IMR-90 (cell line): Measurements from ENCODE around the gene MMD.

Experiments used
- BHLHE40 ChIP-seq: fragments of 150-350 bp; IDR thresholded peaks from 2 replicates; pipeline ENCODE4 v1.6.1; 2016; ENCODE audit warnings: mild to moderate bottlenecking, low read depth, low read length
- CEBPB ChIP-seq: IDR thresholded peaks from 2 replicates; pipeline ENCODE4 v1.6.1; 2012; ENCODE audit warnings: low read depth, low read length, improper control_type of control experiment
- CTCF ChIP-seq: conservative IDR thresholded peaks from 2 replicates; pipeline ENCODE4 v1.5.1; 2012; ENCODE audit warnings: mild to moderate bottlenecking, low read depth, low read length, improper control_type of control experiment
- POLR2A ChIP-seq: IDR thresholded peaks from 2 replicates; pipeline ENCODE4 v1.6.1; 2012; ENCODE audit warnings: mild to moderate bottlenecking, low read depth, low read length
- RAD21 ChIP-seq: IDR thresholded peaks from 2 replicates; pipeline ENCODE4 v1.6.1; 2012; ENCODE audit warnings: low read length, improper control_type of control experiment
- SMC3 ChIP-seq: fragments of 150-350 bp; IDR thresholded peaks from 2 replicates; pipeline ENCODE4 v1.6.1; 2016; ENCODE audit warnings: low read depth, mild to moderate bottlenecking, antibody characterized with exemption, low read length, moderate library complexity
- TF ChIP-seq, protein P1 (sequence below): fragments of 150-350 bp; IDR thresholded peaks from 2 replicates; pipeline ENCODE4 v1.6.1; 2017; ENCODE audit warnings: mild to moderate bottlenecking, antibody characterized with exemption, low read length, low read depth

GRCh38 chr17:55416470-55417052 lies 5.1 kb downstream of the MMD start:
- TF ChIP-seq CTCF (no peak), BHLHE40 (no peak), POLR2A (no peak), SMC3 (no peak), CEBPB (peak; percentile 25; the same call in 1 of the 2 replicates), RAD21 (no peak)
- TF ChIP-seq, protein P1, sequence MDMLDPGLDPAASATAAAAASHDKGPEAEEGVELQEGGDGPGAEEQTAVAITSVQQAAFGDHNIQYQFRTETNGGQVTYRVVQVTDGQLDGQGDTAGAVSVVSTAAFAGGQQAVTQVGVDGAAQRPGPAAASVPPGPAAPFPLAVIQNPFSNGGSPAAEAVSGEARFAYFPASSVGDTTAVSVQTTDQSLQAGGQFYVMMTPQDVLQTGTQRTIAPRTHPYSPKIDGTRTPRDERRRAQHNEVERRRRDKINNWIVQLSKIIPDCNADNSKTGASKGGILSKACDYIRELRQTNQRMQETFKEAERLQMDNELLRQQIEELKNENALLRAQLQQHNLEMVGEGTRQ: no peak
